ENCODE data around the gene SYNJ2.
A peak's percentile ranks its signal among the peaks of the same experiment; 100 is the strongest.

Gene SYNJ2

DNA sequence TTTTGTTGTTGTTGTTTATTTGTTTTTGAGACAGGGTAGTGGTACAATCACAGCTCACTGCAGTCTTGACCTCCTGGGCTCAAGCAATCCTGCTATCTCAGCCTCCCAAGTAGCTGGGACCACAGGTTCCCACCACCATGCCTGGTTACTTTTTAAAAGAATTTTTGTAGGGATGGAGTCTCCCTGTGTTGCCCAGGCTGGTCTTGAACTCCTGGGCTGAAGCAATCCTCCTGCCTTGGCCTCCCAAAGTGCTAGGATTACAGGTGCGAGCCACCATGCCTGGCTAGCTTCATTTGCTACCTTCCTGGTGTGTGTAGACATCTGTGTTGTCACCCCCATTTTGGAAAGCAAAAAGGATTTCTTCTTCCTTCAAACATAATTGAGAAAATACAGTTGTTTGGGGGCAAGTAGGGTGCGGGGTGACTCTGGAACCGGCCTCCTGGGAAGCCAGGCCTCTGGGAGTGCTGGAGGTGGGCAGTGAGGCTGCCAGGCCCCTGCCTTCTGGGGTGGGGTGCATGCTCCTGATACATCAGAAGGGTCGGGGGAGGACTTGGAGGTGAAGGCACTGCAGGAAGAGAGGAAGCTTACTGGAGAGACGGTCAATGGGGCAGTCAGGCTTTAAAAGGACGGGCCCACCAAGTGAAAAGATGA lies 28.4 kb downstream of the SYNJ2 start:
- FAIRE-seq: no peak
- DNase-seq (ENCODE audit: insufficient read length, low spot score): no peak

DNA sequence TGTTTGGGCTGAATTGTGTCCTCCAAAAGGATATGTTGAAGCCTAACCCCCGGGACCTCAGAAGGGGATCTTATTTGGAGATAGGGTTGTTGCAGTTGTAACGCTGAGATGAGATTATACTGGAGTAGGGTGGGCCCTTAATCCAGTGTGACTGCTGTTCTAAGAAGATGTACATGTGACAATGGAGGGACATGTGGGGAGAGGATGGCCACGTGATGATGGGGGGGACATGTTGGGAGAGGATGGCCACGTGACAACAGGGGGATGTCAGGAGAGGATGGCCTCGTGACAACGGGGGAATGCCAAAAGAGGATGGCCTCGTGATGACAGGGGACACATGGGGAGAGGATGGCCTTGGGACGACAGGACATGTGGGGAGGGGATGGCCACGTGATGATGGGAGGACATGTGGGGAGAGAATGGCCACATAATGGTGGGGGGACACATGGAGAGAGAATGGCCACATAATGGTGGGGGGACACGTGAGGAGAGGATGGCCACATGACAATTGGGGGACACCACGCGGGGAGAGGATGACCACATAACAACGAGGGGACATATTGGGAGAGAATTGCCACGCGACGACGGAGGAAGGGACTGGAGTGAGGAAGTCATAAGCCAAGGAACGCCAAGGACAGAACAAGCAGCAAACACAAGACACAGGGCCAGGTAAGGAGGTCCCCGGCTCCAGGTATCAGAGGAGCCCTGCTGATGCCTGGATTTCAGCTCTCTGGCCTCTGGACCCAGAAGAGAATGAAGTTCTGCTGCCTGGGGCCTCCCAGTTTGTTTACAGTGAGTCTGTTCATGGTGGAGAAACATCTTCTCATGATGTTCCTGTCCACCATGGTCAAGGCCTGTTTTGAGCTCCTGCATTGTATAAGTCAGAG lies 29.2 kb downstream of the SYNJ2 start:
- FAIRE-seq: peak; percentile 52
- no peak for DNase-seq (ENCODE audit: insufficient read length, low spot score)

GRCh38 chr6:158011478-158011920 lies 29.8 kb downstream of the SYNJ2 start:
- FAIRE-seq: no peak
- no peak for DNase-seq (ENCODE audit: insufficient read length, low spot score)

- FAIRE-seq (no peak), DNase-seq (ENCODE audit: insufficient read length, low spot score) (no peak)
Observed at GRCh38 chr6:158011980-158012566, 30.4 kb downstream of the SYNJ2 start.

DNA sequence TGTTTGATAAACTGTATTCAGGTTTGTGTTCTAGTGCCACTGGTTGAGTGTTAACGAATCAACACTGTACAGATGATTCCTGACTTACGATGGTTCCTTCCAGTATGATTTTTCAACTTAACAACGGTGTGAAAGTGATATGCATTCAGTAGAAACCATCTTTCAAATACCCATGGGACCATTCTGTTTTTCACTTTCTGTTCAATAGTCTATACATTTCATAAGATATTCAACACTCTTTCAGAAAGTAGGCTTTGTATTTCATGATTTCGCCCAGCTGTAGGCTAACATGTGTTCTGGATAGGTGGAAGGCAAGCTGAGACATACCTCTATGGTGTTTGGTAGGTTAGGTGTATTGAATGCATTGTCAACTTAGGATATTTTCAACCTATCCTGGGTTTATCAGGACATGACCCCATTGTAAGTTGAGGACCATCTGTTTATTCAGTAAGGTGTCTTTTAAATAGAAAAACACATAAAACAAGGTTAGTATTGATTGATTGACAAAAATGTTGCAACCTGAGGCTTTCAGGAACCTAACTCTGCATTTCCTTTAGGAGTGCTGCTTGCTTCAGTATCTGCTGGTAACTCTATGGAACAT lies 32.3 kb downstream of the SYNJ2 start:
- FAIRE-seq (no peak), DNase-seq (ENCODE audit: insufficient read length, low spot score) (no peak)

- FAIRE-seq (no peak), DNase-seq (ENCODE audit: insufficient read length, low spot score) (no peak)
Observed at GRCh38 chr6:158014505-158015187, 33.0 kb downstream of the SYNJ2 start.

DNA sequence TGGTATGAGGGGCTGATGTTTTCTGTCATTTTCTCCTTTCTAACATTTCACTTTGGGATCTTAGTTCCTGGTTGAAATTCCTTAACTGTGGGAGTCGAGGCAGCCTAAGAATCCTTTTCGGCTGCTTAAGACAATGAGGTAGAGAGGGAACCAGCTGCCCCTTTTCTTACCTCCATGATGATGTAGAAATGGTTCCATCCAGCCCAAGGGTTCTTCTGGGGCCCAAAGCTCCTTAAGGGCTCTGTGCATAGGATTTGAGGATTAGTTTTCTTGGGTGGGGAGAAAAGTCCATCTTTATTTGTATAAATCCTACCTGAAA lies 33.5 kb downstream of the SYNJ2 start:
- FAIRE-seq: no peak
- DNase-seq (ENCODE audit: insufficient read length, low spot score): no peak

DNA sequence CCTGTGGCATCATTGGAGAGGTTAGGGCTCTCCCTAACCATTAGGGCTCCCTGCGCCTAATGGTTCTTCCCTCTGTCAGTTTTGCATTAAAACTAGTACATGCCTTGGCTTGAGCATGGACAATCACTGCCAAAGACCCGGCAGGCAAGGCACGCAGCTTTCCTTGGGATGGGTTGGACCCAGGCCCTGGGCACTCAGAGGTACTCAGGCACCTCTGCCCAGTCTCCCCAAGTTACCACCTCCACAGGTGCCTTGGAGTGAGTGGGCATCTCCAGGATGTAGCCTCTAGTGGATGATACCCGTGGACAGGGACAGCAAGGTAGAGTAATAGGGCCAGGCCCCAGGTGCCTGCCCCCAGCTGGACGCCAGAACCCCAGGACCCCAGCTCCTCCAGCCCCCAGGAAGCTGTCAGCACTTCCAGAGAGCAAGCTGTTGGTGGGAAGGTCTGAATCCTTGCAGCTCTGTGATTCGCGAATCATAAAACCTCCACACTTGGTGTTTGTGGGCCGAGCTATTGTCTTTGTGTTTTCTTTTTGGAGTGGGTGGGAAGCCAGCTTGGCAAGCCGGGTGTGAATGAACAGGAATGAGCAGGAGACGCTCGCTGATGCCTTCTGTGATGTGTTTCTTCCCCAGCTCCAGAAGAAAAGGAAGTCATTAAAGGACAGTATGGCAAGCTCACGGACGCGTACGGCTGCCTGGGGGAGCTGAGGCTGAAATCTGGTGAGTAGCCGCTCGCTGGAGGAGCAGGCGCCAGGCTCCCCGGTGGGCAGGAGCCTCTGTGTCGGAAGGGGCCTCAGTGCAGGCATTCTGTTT lies 35.1 kb downstream of the SYNJ2 start:
- no peak for FAIRE-seq
- DNase-seq (ENCODE audit: insufficient read length, low spot score): no peak

GRCh38 chr6:158017621-158018040 lies 36.0 kb downstream of the SYNJ2 start:
- DNase-seq (ENCODE audit: insufficient read length, low spot score) (no peak), FAIRE-seq (no peak)

- no peak for FAIRE-seq
- no peak for DNase-seq (ENCODE audit: insufficient read length, low spot score)
Observed at GRCh38 chr6:158018041-158018771, 36.5 kb downstream of the SYNJ2 start.

GRCh38 chr6:158018851-158019361 lies 37.2 kb downstream of the SYNJ2 start:
- DNase-seq (ENCODE audit: insufficient read length, low spot score) (no peak), FAIRE-seq (no peak)

GRCh38 chr6:158019416-158019815 lies 37.8 kb downstream of the SYNJ2 start:
- FAIRE-seq (no peak), DNase-seq (ENCODE audit: insufficient read length, low spot score) (no peak)

- FAIRE-seq: no peak
- DNase-seq (ENCODE audit: insufficient read length, low spot score): no peak
Observed at GRCh38 chr6:158020272-158020711, 38.6 kb downstream of the SYNJ2 start.

- no peak for FAIRE-seq
- no peak for DNase-seq (ENCODE audit: insufficient read length, low spot score)
Observed at GRCh38 chr6:158020811-158021210, 39.1 kb downstream of the SYNJ2 start.

DNA sequence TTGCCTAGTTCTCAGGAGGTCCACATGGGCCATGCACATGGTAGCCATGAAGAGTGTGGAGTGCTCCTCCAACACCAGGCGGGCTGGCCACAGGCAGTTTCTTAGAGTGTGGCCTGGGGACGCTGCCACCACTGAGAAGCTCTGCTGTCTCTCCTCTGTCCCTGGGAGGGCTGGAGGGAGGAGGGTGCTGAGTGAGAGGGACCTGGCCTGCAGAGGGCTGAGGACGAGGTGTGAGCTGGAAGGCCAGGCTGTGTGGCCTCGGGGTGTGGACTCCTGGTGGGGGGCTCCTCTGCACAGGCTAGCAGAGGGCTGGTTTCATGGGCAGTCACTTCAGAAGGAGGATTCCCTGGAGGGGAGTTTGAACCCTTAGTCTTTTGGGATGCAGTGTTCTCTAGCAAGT lies 39.7 kb downstream of the SYNJ2 start:
- DNase-seq (ENCODE audit: insufficient read length, low spot score) (no peak), FAIRE-seq (no peak)

DNA sequence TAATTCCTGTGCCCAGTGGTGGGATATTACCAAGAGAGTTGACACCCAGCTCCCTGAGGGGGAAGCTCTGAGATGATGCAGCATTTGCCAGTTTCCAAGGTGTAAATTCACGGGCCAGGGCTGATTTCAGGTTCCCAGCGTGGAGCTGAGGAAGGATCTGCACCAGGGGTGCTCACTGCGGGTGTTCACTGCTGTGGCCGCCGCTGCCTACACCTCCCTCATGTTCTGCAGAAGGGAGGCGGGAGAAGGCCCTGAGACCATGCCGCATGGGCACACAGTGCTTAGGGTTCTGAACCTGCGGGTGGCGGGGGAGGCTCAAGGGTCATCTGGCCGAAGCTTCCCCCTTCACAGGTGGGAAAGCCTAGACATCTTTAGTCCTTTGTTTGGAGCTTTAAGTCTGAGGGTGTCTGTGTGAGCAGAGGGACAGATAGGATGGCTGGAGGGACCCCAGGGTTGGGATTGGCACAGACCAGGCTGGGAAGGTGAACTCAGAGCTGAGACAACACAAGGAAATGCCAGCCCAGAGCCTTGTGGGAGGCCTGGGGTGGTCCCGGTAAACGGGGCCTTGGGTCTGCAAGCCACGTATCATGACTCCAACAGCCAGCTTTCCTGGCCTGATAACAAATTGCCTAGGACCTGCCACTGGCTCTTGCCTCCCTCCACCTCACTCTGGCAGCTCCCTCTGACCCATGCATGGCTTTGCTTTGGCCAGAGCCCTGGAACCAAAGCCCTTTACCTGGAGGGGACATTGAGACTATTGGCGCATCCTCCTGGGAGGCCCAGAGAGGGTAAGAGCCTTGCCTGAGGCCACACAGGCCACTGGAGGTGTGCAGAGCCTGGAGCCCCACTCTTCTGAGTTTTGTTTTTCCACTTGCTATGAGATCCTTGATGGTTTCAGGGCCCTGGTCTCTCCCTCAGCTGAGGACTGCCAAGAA lies 40.4 kb downstream of the SYNJ2 start:
- DNase-seq (ENCODE audit: insufficient read length, low spot score) (no peak), FAIRE-seq (no peak)

GRCh38 chr6:158022749-158023596 lies 41.3 kb downstream of the SYNJ2 start:
- FAIRE-seq (no peak), DNase-seq (ENCODE audit: insufficient read length, low spot score) (no peak)

Measured in HTR-8/SVneo (cell line).